ENCODE results near the gene SLC35A4. TPM values are rescaled to one million over a fixed set of nuclear protein-coding genes. Genes with fewer than 3 reads are reported as not detected.
A peak's percentile ranks its signal among the peaks of the same experiment; 100 is the strongest.

The SLC35A4 gene
- total and polyA plus RNA-seq, 12 donors = 33.9 to 105 (median 78.7) TPM

GRCh38 chr5:140609126-140609525, 44.5 kb downstream of the SLC35A4 start:
- intact Hi-C loops (cut with DNase I) = no loop called here
- Histone ChIP-seq H3K27ac (peak overlapping the region in 7 of 10 donors; percentile 20 to 83 (median 32)), H3K4me1 (peaks cover 0 to 65% (median 5%) of the 10 kb centered on the region in 9 donors), H3K4me3 (no peak overlapping the region), H3K9me3 (peaks cover 0 to 6% (median 0%) of the 10 kb centered on the region in 11 donors), H3K36me3 (no peaks in the 10 kb centered on the region), H3K27me3 (no peaks in the 10 kb centered on the region)
- ATAC-seq (peak in 7 of 8 donors; percentile 51 to 81 (median 68)), DNase-seq (peak in 1 of 2 donors; percentile 37)
- TF ChIP-seq CTCF (IDR thresholded peaks at IDR 0.05) = no peak
- WGBS, 2 donors = 63 to 65% methylated on average over 4 of the region's 4 CpGs

DNA sequence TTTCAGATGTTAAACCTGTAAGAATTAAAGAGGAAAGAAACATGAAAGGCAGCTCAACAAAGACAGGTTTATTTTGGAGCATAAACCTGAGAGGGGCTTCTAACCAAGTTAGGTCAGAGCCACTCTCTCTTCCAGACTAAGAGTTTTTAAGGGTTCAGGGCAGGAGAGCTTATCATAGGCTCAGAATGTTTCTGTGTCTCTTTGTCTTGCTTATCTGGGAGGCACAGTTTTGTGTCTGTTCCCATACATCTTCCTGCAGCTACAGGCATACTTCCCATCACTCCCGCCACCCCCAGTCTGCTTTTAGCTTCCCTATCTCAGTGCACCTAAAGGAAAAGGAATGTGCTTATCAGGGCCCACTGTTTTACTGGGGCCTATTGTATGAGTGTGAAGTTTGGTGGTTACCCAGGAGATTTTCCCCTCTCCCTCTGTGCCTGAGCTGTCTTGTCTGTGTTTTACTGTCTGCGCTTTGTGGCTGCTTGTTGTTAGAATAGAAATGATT, 46.4 kb downstream of the SLC35A4 start:
- no peak for DNase-seq
- Histone ChIP-seq H3K27me3 (no peaks in the 10 kb centered on the region), H3K4me1 (peaks cover 0 to 72% (median 5%) of the 10 kb centered on the region in 9 donors), H3K4me3 (no peak overlapping the region), H3K9me3 (peaks cover 0 to 9% (median 0%) of the 10 kb centered on the region in 11 donors), H3K27ac (peak overlapping the region in 5 of 10 donors; percentile 4 to 83 (median 52)), H3K36me3 (no peaks in the 10 kb centered on the region)
- no peak for TF ChIP-seq CTCF (IDR thresholded peaks at IDR 0.05)
- 48 to 66% methylated on average over 2 of the region's 2 CpGs for WGBS, 2 donors
- intact Hi-C loops (cut with DNase I) = no loop called here
- ATAC-seq = peak in 2 of 8 donors; percentile 27 to 34

Small RNAs within 50 kb of the gene (microRNA-seq; reads per million reads assigned to microRNA genes)
- gene MIR6831 = 0 reads per million in 2 donors

Other genes starting within 250 kb of the SLC35A4 start
- 100 to 1,000 TPM in 2 of 10 donors, 10 to 100 TPM in 8; 18.5 to 121 (median 33.3) TPM for gene HBEGF, start 218.2 kb upstream of the SLC35A4 start, total RNA-seq
- 10 to 100 TPM; 14.6 to 33.5 TPM for gene HBEGF, start 218.2 kb upstream of the SLC35A4 start, polyA plus RNA-seq
- under 1 TPM in 2 of 10 donors, not detected in 8; 0.10 to 0.34 TPM for gene SLC4A9, start 204.6 kb upstream of the SLC35A4 start, total RNA-seq
- under 1 TPM; 0.01 to 0.29 TPM for gene SLC4A9, start 204.6 kb upstream of the SLC35A4 start, polyA plus RNA-seq
- gene ANKHD1, start 163.0 kb upstream of the SLC35A4 start, total RNA-seq = 10 to 100 TPM; 51.9 to 77.9 (median 68.5) TPM
- gene ANKHD1, start 163.0 kb upstream of the SLC35A4 start, polyA plus RNA-seq = 10 to 100 TPM; 26.6 to 62.9 TPM
- gene EIF4EBP3, start 17.2 kb upstream of the SLC35A4 start, total RNA-seq = 10 to 100 TPM in 9 of 10 donors, 1 to 10 TPM in 1; 9.2 to 36.5 (median 21.5) TPM
- gene EIF4EBP3, start 17.2 kb upstream of the SLC35A4 start, polyA plus RNA-seq = 10 to 100 TPM; 14.3 to 46.1 TPM
- gene SRA1, start 7.4 kb upstream of the SLC35A4 start, total RNA-seq = 10 to 100 TPM; 22.7 to 42.2 (median 32.5) TPM
- gene SRA1, start 7.4 kb upstream of the SLC35A4 start, polyA plus RNA-seq = 10 to 100 TPM; 29.8 to 35.8 TPM
- 10 to 100 TPM in 9 of 10 donors, 1 to 10 TPM in 1; 8.0 to 18.7 (median 13.3) TPM for gene APBB3, start 230 bp upstream of the SLC35A4 start, total RNA-seq
- gene APBB3, start 230 bp upstream of the SLC35A4 start, polyA plus RNA-seq = 10 to 100 TPM in 1 of 2 donors, 1 to 10 TPM in 1; 6.9 to 31.3 TPM
- gene CD14, start 68.3 kb downstream of the SLC35A4 start, total RNA-seq = 100 to 1,000 TPM in 1 of 10 donors, 10 to 100 TPM in 9; 10.8 to 137 (median 20.3) TPM
- 10 to 100 TPM; 14.0 to 30.1 TPM for gene CD14, start 68.3 kb downstream of the SLC35A4 start, polyA plus RNA-seq
- gene TMCO6, start 74.6 kb downstream of the SLC35A4 start, total RNA-seq = 1 to 10 TPM; 1.6 to 5.2 (median 3.2) TPM
- 1 to 10 TPM; 6.2 to 7.9 TPM for gene TMCO6, start 74.6 kb downstream of the SLC35A4 start, polyA plus RNA-seq
- gene NDUFA2, start 82.8 kb downstream of the SLC35A4 start, total RNA-seq = 100 to 1,000 TPM in 9 of 10 donors, 10 to 100 TPM in 1; 96.8 to 150 (median 119) TPM
- 100 to 1,000 TPM; 291 to 569 TPM for gene NDUFA2, start 82.8 kb downstream of the SLC35A4 start, polyA plus RNA-seq
- gene IK, start 83.0 kb downstream of the SLC35A4 start, total RNA-seq = 10 to 100 TPM; 67.5 to 88.5 (median 74.3) TPM
- gene IK, start 83.0 kb downstream of the SLC35A4 start, polyA plus RNA-seq = 10 to 100 TPM; 43.0 to 77.7 TPM
- 10 to 100 TPM; 10.5 to 14.5 (median 12.2) TPM for gene WDR55, start 100.1 kb downstream of the SLC35A4 start, total RNA-seq
- gene WDR55, start 100.1 kb downstream of the SLC35A4 start, polyA plus RNA-seq = 10 to 100 TPM; 12.2 to 15.7 TPM
- under 1 TPM in 9 of 10 donors, not detected in 1; 0.17 to 0.60 (median 0.30) TPM for gene DND1, start 108.7 kb downstream of the SLC35A4 start, total RNA-seq
- 1 to 10 TPM in 1 of 2 donors, under 1 TPM in 1; 0.81 to 2.0 TPM for gene DND1, start 108.7 kb downstream of the SLC35A4 start, polyA plus RNA-seq
- 10 to 100 TPM; 30.3 to 41.8 (median 35.8) TPM for gene HARS1, start 126.5 kb downstream of the SLC35A4 start, total RNA-seq
- 10 to 100 TPM; 52.7 to 53.2 TPM for gene HARS1, start 126.5 kb downstream of the SLC35A4 start, polyA plus RNA-seq
- 10 to 100 TPM; 23.3 to 37.3 (median 30.0) TPM for gene HARS2, start 126.6 kb downstream of the SLC35A4 start, total RNA-seq
- 10 to 100 TPM; 19.2 to 24.9 TPM for gene HARS2, start 126.6 kb downstream of the SLC35A4 start, polyA plus RNA-seq
- gene ZMAT2, start 135.6 kb downstream of the SLC35A4 start, total RNA-seq = 10 to 100 TPM; 27.9 to 41.4 (median 33.6) TPM
- 10 to 100 TPM; 48.7 to 73.4 TPM for gene ZMAT2, start 135.6 kb downstream of the SLC35A4 start, polyA plus RNA-seq
- gene PCDHA1, start 221.3 kb downstream of the SLC35A4 start, total RNA-seq = under 1 TPM in 1 of 10 donors, not detected in 9; 0.09 TPM
- gene PCDHA1, start 221.3 kb downstream of the SLC35A4 start, polyA plus RNA-seq = under 1 TPM in 1 of 2 donors, not detected in 1; 0.07 TPM
- gene PCDHA2, start 230.0 kb downstream of the SLC35A4 start, total RNA-seq = under 1 TPM in 2 of 10 donors, not detected in 8; 0.07 to 0.17 TPM
- gene PCDHA2, start 230.0 kb downstream of the SLC35A4 start, polyA plus RNA-seq = not detected
- under 1 TPM in 6 of 10 donors, not detected in 4; 0.07 to 0.17 (median 0.11) TPM for gene PCDHA3, start 236.2 kb downstream of the SLC35A4 start, total RNA-seq
- gene PCDHA3, start 236.2 kb downstream of the SLC35A4 start, polyA plus RNA-seq = under 1 TPM in 1 of 2 donors, not detected in 1; 0.03 TPM
- gene PCDHA4, start 242.2 kb downstream of the SLC35A4 start, total RNA-seq = under 1 TPM in 7 of 10 donors, not detected in 3; 0.07 to 0.21 (median 0.08) TPM
- gene PCDHA4, start 242.2 kb downstream of the SLC35A4 start, polyA plus RNA-seq = under 1 TPM in 1 of 2 donors, not detected in 1; 0.01 TPM